Liver (tissue), 9 donors: Measurements from ENCODE around the gene ZNF57. TPM values are rescaled to one million over a fixed set of nuclear protein-coding genes. Genes with fewer than 3 reads are reported as not detected.

Source experiments
- DNase-seq: peaks from one replicate; pipeline ENCODE4 v3.0.0-alpha.2; 2017; ENCODE audit warnings: low spot score
- H3K27ac ChIP-seq, 2 donors: one replicate each; pipeline ENCODE4 v1.7.0; 2013; ENCODE audit warnings: inconsistent platforms in 2 of 2, low read length in 2 of 2, control low read depth in 1 of 2, low read depth in 1 of 2, mild to moderate bottlenecking in 1 of 2
- H3K27me3 ChIP-seq, 4 donors: one replicate each; pipeline versions ENCODE4 v1.6.1 to v1.7.0; 2013; ENCODE audit warnings: low read length in 3 of 4, inconsistent platforms in 1 of 4, mild to moderate bottlenecking in 1 of 4, moderate library complexity in 1 of 4; ENCODE audit not compliant: control insufficient read depth in 4 of 4, insufficient read depth in 4 of 4
- H3K36me3 ChIP-seq, 4 donors: one replicate each; pipeline versions ENCODE4 v1.6.1 to v1.7.0; 2013; ENCODE audit warnings: low read length in 3 of 4, mild to moderate bottlenecking in 3 of 4, low read depth in 1 of 4, moderate library complexity in 1 of 4; ENCODE audit not compliant: control insufficient read depth in 4 of 4, insufficient read depth in 3 of 4
- H3K4me1 ChIP-seq, 4 donors: one replicate each; pipeline versions ENCODE4 v1.6.1 to v1.7.0; 2013; ENCODE audit warnings: low read length in 3 of 4, mild to moderate bottlenecking in 3 of 4, moderate library complexity in 1 of 4; ENCODE audit not compliant: control insufficient read depth in 4 of 4, insufficient read depth in 4 of 4
- H3K4me3 ChIP-seq, 3 donors: one replicate each; pipeline versions ENCODE4 v1.6.1 to v1.7.0; 2013; ENCODE audit warnings: low read length in 3 of 3, control low read depth in 1 of 3, low read depth in 1 of 3, mild to moderate bottlenecking in 1 of 3
- H3K9ac ChIP-seq, 2 donors: one replicate each; pipeline ENCODE4 v1.7.0; 2013; ENCODE audit warnings: low read length in 2 of 2, mild to moderate bottlenecking in 2 of 2, moderate library complexity in 2 of 2, control low read depth in 1 of 2, low read depth in 1 of 2
- H3K9me3 ChIP-seq, 4 donors: one replicate each; pipeline versions ENCODE4 v1.6.1 to v1.7.0; 2013; ENCODE audit warnings: low read length in 3 of 4; ENCODE audit not compliant: control insufficient read depth in 4 of 4
- FOXA2 ChIP-seq: IDR thresholded peaks from 2 replicates; pipeline ENCODE4 v1.6.1; 2016; ENCODE audit warnings: antibody characterized with exemption
- HNF4A ChIP-seq, 2 donors: conservative IDR thresholded peaks; 2 replicates each; pipeline ENCODE4 v1.6.1; 2016; ENCODE audit warnings: antibody characterized with exemption in 2 of 2, mild to moderate bottlenecking in 2 of 2
- HNF4G ChIP-seq: IDR thresholded peaks from 2 replicates; pipeline ENCODE4 v1.6.1; 2016; ENCODE audit warnings: antibody characterized with exemption
- JUND ChIP-seq, 2 donors: IDR thresholded peaks; 2 replicates each; pipeline ENCODE4 v1.6.1; 2016; ENCODE audit warnings: antibody characterized with exemption in 2 of 2
- RAD21 ChIP-seq, 2 donors: IDR thresholded peaks; 2 replicates each; pipeline ENCODE4 v1.6.1; 2016; ENCODE audit warnings: antibody characterized with exemption in 2 of 2, mild to moderate bottlenecking in 2 of 2
- REST ChIP-seq: IDR thresholded peaks from 2 replicates; pipeline ENCODE4 v1.6.1; 2016; ENCODE audit warnings: antibody characterized with exemption, mild to moderate bottlenecking
- RXRA ChIP-seq, 2 donors: IDR thresholded peaks; 2 replicates each; pipeline ENCODE4 v1.6.1; 2017 to 2018; ENCODE audit warnings: antibody characterized with exemption in 2 of 2, mild to moderate bottlenecking in 1 of 2
- WGBS: extraction: QIAGEN DNeasy Blood & Tissue Kit; methylation state at CpG from one replicate; pipeline ENCODE4 v1.1.7; 2013; 5-methylcytosine and 5-hydroxymethylcytosine counted together
- polyA plus RNA-seq, 2 donors: library from polyadenylated mRNA; stranded (reverse) in 1 of 2; unstranded in 1 of 2; fragments of 200-250 nt in 1 of 2; fragments of >200 nt in 1 of 2; fragmentation: Nextera tagmentation in 1 of 2; extraction: Ambion mirVana in 1 of 2; gene quantifications; one replicate each; pipeline versions ENCODE4 v1.2.1 to v1.2.3, GENCODE V29; 2013 to 2015
- total RNA-seq, 2 donors: library from RNA; depleted of rRNA; stranded (reverse); fragments of >200 nt; gene quantifications; one replicate each; pipeline ENCODE4 v1.2.3, GENCODE V29; 2014
- donor health status: healthy.
- donor health status: healthy.
- donor health status: healthy.
- donor health status: healthy.
- donor health status: healthy.

Gene ZNF57
- total and polyA plus RNA-seq, 4 donors, result 1.3 to 2.8 (median 1.8) TPM

- 72% methylated on average over 10 of the region's 10 CpGs for WGBS
Measured at GRCh38 chr19:2863816-2864215, 36.9 kb upstream of the ZNF57 start.

GRCh38 chr19:2865334-2866100, 35.2 kb upstream of the ZNF57 start:
- 40% methylated on average over 12 of the region's 12 CpGs for WGBS
- Histone ChIP-seq H3K27me3 (no peaks in the 10 kb centered on the region), H3K4me1 (no peaks in the 10 kb centered on the region), H3K9me3 (peaks cover 0 to 6% (median 5%) of the 10 kb centered on the region in 4 donors), H3K27ac (no peak overlapping the region), H3K4me3 (no peak overlapping the region), H3K36me3 (no peaks in the 10 kb centered on the region), H3K9ac (no peak overlapping the region)
- no peak for DNase-seq
- TF ChIP-seq FOXA2 (no peak), HNF4A (conservative IDR thresholded peaks at IDR 0.05) (no peak), RAD21 (IDR thresholded peaks at IDR 0.05) (no peak), REST (no peak), JUND (IDR thresholded peaks at IDR 0.05) (no peak)

More at GRCh38 chr19:2863816-2864215, 36.9 kb upstream of the ZNF57 start:
- no peaks in the 10 kb centered on the region for H3K36me3 ChIP-seq
- no peak overlapping the region for H3K9ac ChIP-seq
- H3K4me3 ChIP-seq, result no peak overlapping the region
- no peaks in the 10 kb centered on the region for H3K27me3 ChIP-seq
- no peak overlapping the region for H3K27ac ChIP-seq
- no peak for TF ChIP-seq HNF4G
- no peaks in the 10 kb centered on the region for H3K4me1 ChIP-seq
- peaks cover 6 to 13% (median 10%) of the 10 kb centered on the region in 4 donors for H3K9me3 ChIP-seq
- DNase-seq, result no peak

GRCh38 chr19:2866495-2867024, 34.2 kb upstream of the ZNF57 start:
- H3K36me3 ChIP-seq, result no peaks in the 10 kb centered on the region
- no peak overlapping the region for H3K4me3 ChIP-seq
- TF ChIP-seq RXRA (IDR thresholded peaks at IDR 0.05), result no peak
- DNase-seq, result no peak
- no peaks in the 10 kb centered on the region for H3K27me3 ChIP-seq
- H3K9ac ChIP-seq, result no peak overlapping the region
- peaks cover 0 to 5% (median under 1%) of the 10 kb centered on the region in 4 donors for H3K9me3 ChIP-seq
- whole genome bisulfite sequencing, result 78% methylated on average over 8 of the region's 8 CpGs
- no peaks in the 10 kb centered on the region for H3K4me1 ChIP-seq
- H3K27ac ChIP-seq, result no peak overlapping the region
